GM04503 (cell line): ENCODE results near the gene KRTAP6-3.

Source experiments
- DNase-seq: peaks from one replicate; pipeline ENCODE4 v3.0.0-alpha.2; 2012; ENCODE audit warnings: low read depth

The KRTAP6-3 gene

GRCh38 chr21:30625449-30626165 is 33.4 kb downstream of the KRTAP6-3 start:
- DNase-seq = no peak

GRCh38 chr21:30628109-30628508 is 35.9 kb downstream of the KRTAP6-3 start:
- DNase-seq = no peak

GRCh38 chr21:30629200-30629599 is 37.0 kb downstream of the KRTAP6-3 start:
- no peak for DNase-seq

GRCh38 chr21:30634906-30635305 is 42.7 kb downstream of the KRTAP6-3 start, which contains the start of gene KRTAP20-2:
Gene KRTAP20-2, plus strand, starts transcription at chr21:30635206. Its CDS starts 58 bp downstream, at chr21:30635264.
- DNase-seq = no peak

GRCh38 chr21:30638686-30639085 is 46.4 kb downstream of the KRTAP6-3 start:
- no peak for DNase-seq

- no peak for DNase-seq
These were observed 50.3 kb downstream of the KRTAP6-3 start, which contains the start of gene KRTAP20-3 for GRCh38 chr21:30642564-30642963. Gene KRTAP20-3, plus strand, starts transcription at chr21:30642864.
